ENCODE measurements around the gene TFCP2.
A peak's percentile ranks its signal among the peaks of the same experiment; 100 is the strongest.
"Not testable (repeated sequence)": the region's sequence is repeated elsewhere in the genome, so short reads cannot be mapped to it uniquely, and the experiment has no call there.

The TFCP2 gene

GRCh38 chr12:51078346-51078745, 94.6 kb downstream of the TFCP2 start:
- DNase-seq = not testable (repeated sequence)

- no peak for DNase-seq
These were observed 95.0 kb downstream of the TFCP2 start for GRCh38 chr12:51077930-51078329.

GRCh38 chr12:51076236-51076930, 96.6 kb downstream of the TFCP2 start:
- no peak for DNase-seq

- no peak for DNase-seq
These were observed 97.5 kb downstream of the TFCP2 start for GRCh38 chr12:51075390-51075789.

- no peak for DNase-seq
These were observed 101.3 kb downstream of the TFCP2 start for GRCh38 chr12:51071663-51072062.

- no peak for DNase-seq
These were observed 102.9 kb downstream of the TFCP2 start for GRCh38 chr12:51070004-51070403.

- no peak for DNase-seq
These were observed 105.2 kb downstream of the TFCP2 start for GRCh38 chr12:51067771-51068170.

GRCh38 chr12:51067229-51067628, 105.7 kb downstream of the TFCP2 start:
- DNase-seq = no peak

GRCh38 chr12:51065530-51065929, 107.4 kb downstream of the TFCP2 start:
- DNase-seq = no peak

GRCh38 chr12:51062631-51063397, 110.1 kb downstream of the TFCP2 start:
- no peak for DNase-seq

- DNase-seq = no peak
These were observed 113.8 kb downstream of the TFCP2 start for GRCh38 chr12:51059086-51059485.

GRCh38 chr12:51056242-51056641, 116.7 kb downstream of the TFCP2 start:
- no peak for DNase-seq

GRCh38 chr12:51055060-51055459, 117.9 kb downstream of the TFCP2 start:
- DNase-seq = no peak

GRCh38 chr12:51051787-51052186, 121.1 kb downstream of the TFCP2 start:
- no peak for DNase-seq

- no peak for DNase-seq
These were observed 123.4 kb downstream of the TFCP2 start for GRCh38 chr12:51049525-51049924.

- DNase-seq = peak; percentile 31
These were observed 124.2 kb downstream of the TFCP2 start for GRCh38 chr12:51048661-51049251.

GRCh38 chr12:51047655-51048540, 125.0 kb downstream of the TFCP2 start, which contains the start of gene LETMD1:
TSS of gene LETMD1 (plus strand) at chr12:51048327. CDS start at chr12:51048357, 30 bp downstream.
- DNase-seq = peak; percentile 97

Measured in RPMI8226 (cell line).